Naive thymus-derived CD4-positive, alpha-beta T cell (primary cell): Measurements from ENCODE around the gene SORL1. TPM values are rescaled to one million over a fixed set of nuclear protein-coding genes. Genes with fewer than 3 reads are reported as not detected.

ENCODE experiments used
- ATAC-seq: fragments of 150-1000 bp; cut with Tn5 transposase; 2 replicates; pipeline ENCODE4 v1.10.0; 2021; ENCODE audit warnings: mild to moderate bottlenecking, moderate library complexity
- CTCF ChIA-PET: fragments of 350-600 bp; sonication (Branson Sonifier 250); formaldehyde crosslinking; loops from one replicate; lab custom pipeline; 2021; ENCODE audit warnings: antibody characterized with exemption; lab: Charles Lee
- POLR2A ChIA-PET: fragments of 350-600 bp; sonication (Branson Sonifier 250); formaldehyde crosslinking; loops from one replicate; lab custom pipeline; 2021; ENCODE audit warnings: antibody characterized with exemption, inconsistent platforms; lab: Charles Lee
- DNase-seq, 9 donors: peaks; one replicate each; pipeline versions ENCODE4 v3.0.0 to v3.0.0-alpha.2; 2020 to 2022; ENCODE audit warnings: mixed read lengths in 1 of 9
- H3K27ac ChIP-seq: one replicate; pipeline ENCODE4 v1.7.0; 2013; ENCODE audit warnings: mild to moderate bottlenecking, low read depth, low read length, moderate library complexity
- H3K27me3 ChIP-seq, 2 donors: one replicate each; pipeline ENCODE4 v1.7.0; 2013; ENCODE audit warnings: low read length in 2 of 2, mild to moderate bottlenecking in 2 of 2, moderate library complexity in 2 of 2; ENCODE audit not compliant: control insufficient read depth in 2 of 2, insufficient read depth in 2 of 2
- H3K36me3 ChIP-seq, 3 experiments: 1 replicate in 2 of 3; 2 replicates in 1 of 3; pipeline ENCODE4 v1.7.0; 2013; ENCODE audit warnings: low read length in 3 of 3, mild to moderate bottlenecking in 3 of 3, moderate library complexity in 1 of 3; ENCODE audit not compliant: insufficient read depth in 3 of 3, control insufficient read depth in 2 of 3
- H3K4me1 ChIP-seq, 2 donors: one replicate each; pipeline ENCODE4 v1.7.0; 2013; ENCODE audit warnings: low read length in 2 of 2, mild to moderate bottlenecking in 2 of 2, moderate library complexity in 1 of 2; ENCODE audit not compliant: control insufficient read depth in 2 of 2, insufficient read depth in 2 of 2
- H3K4me3 ChIP-seq: 2 replicates; pipeline ENCODE4 v1.7.0; 2013; ENCODE audit warnings: mild to moderate bottlenecking, low read length
- H3K9me3 ChIP-seq, 3 experiments: 1 replicate in 2 of 3; 2 replicates in 1 of 3; pipeline ENCODE4 v1.7.0; 2013; ENCODE audit warnings: low read length in 3 of 3; ENCODE audit not compliant: control insufficient read depth in 2 of 3
- H3K27ac Mint-ChIP-seq, 9 donors: one replicate each; pipeline ENCODE4 v1.8.0; 2020 to 2022; ENCODE audit warnings: mixed read lengths in 9 of 9, mild to moderate bottlenecking in 8 of 9, moderate library complexity in 5 of 9, inconsistent platforms in 2 of 9
- H3K27me3 Mint-ChIP-seq, 5 donors: one replicate each; pipeline ENCODE4 v1.8.0; 2021 to 2022; ENCODE audit warnings: mixed read lengths in 5 of 5, mild to moderate bottlenecking in 1 of 5
- H3K36me3 Mint-ChIP-seq, 5 donors: one replicate each; pipeline ENCODE4 v1.8.0; 2020 to 2022; ENCODE audit warnings: mixed read lengths in 5 of 5, mild to moderate bottlenecking in 3 of 5, inconsistent platforms in 1 of 5
- H3K4me1 Mint-ChIP-seq, 7 donors: one replicate each; pipeline ENCODE4 v1.8.0; 2020 to 2022; ENCODE audit warnings: mixed read lengths in 7 of 7, mild to moderate bottlenecking in 3 of 7, inconsistent platforms in 1 of 7
- H3K4me3 Mint-ChIP-seq, 10 donors: one replicate each; pipeline ENCODE4 v1.8.0; 2020 to 2022; ENCODE audit warnings: mild to moderate bottlenecking in 10 of 10, mixed read lengths in 10 of 10, moderate library complexity in 6 of 10, inconsistent platforms in 2 of 10
- H3K9me3 Mint-ChIP-seq, 11 donors: one replicate each; pipeline ENCODE4 v1.8.0; 2020 to 2022; ENCODE audit warnings: mixed read lengths in 11 of 11, mild to moderate bottlenecking in 4 of 11, inconsistent platforms in 1 of 11, moderate library complexity in 1 of 11
- intact Hi-C, 2 donors: fragments of 100-400 bp; cut with micrococcal nuclease; formaldehyde crosslinking; loops; one replicate each; pipeline ENCODE4 v1.15.1; 2023
- polyA plus RNA-seq, 2 donors: library from polyadenylated mRNA; unstranded; fragments of 300-500 nt; fragmentation: Illumina TruSeq; gene quantifications; one replicate each; pipeline ENCODE4 v1.2.3, GENCODE V29; 2021
- total RNA-seq, 6 experiments: library from RNA in 5 of 6; stranded (reverse) in 5 of 6; gene quantifications; 1 replicate in 5 of 6; 2 replicates in 1 of 6; pipeline ENCODE4 v1.2.3 and lab custom pipeline; 2021 to 2026

SORL1 gene
- total and polyA plus RNA-seq, 7 experiments from 2014 or later, result 165 to 555 (median 321) TPM

GRCh38 chr11:121485216-121485615 is 33.1 kb downstream of the SORL1 start:
- intact Hi-C loops, result no loop called here
- peaks cover 0 to 1% (median 0%) of the 10 kb centered on the region in 11 donors for H3K9me3 Mint-ChIP-seq
- peaks cover 26 to 61% (median 47%) of the 10 kb centered on the region in 5 donors for H3K36me3 Mint-ChIP-seq
- no peaks in the 10 kb centered on the region for H3K27me3 Mint-ChIP-seq
- DNase-seq (no peak), ATAC-seq (peak; percentile 12)
- Histone ChIP-seq H3K9me3 (no peaks in the 10 kb centered on the region), H3K27me3 (no peaks in the 10 kb centered on the region), H3K4me3 (no peak overlapping the region), H3K4me1 (peaks cover 22 to 35% of the 10 kb centered on the region in 2 donors), H3K36me3 (peaks cover 4 to 61% (median 12%) of the 10 kb centered on the region in 3 experiments), H3K27ac (no peak overlapping the region)
- H3K27ac Mint-ChIP-seq, result peak overlapping the region in 8 of 9 donors; percentile 46 to 97 (median 86)
- H3K4me3 Mint-ChIP-seq, result peak overlapping the region in 3 of 10 donors; percentile 1 to 15 (median 8)
- POLR2A ChIA-PET, result interaction anchor here (0.6 to 7.9 kb wide), 5 partner anchors 9 to 220 kb away, joined by 3 to 77 read pairs (median 3); partner anchors contain the start of genes SORL1 and SORL1-AS1
- peaks cover 61 to 90% (median 81%) of the 10 kb centered on the region in 7 donors for H3K4me1 Mint-ChIP-seq
- CTCF ChIA-PET, result interaction anchor here (1.3 kb wide), 1 partner anchor 9 kb away, joined by 4 read pairs; no protein-coding TSS in a partner anchor

- CTCF ChIA-PET, result no interaction called here
- Mint-ChIP-seq H3K9me3 (peaks cover 0 to 1% (median 0%) of the 10 kb centered on the region in 11 donors), H3K36me3 (peaks cover 27 to 63% (median 54%) of the 10 kb centered on the region in 5 donors), H3K27ac (peak overlapping the region in 8 of 9 donors; percentile 33 to 94 (median 72)), H3K4me1 (peaks cover 59 to 92% (median 83%) of the 10 kb centered on the region in 7 donors), H3K4me3 (peak overlapping the region in 1 of 10 donors; percentile 25), H3K27me3 (no peaks in the 10 kb centered on the region)
- H3K9me3 ChIP-seq, result no peaks in the 10 kb centered on the region
- POLR2A ChIA-PET, result interaction anchor here (0.6 to 7.9 kb wide), 5 partner anchors 8 to 69 kb away, joined by 3 to 77 read pairs (median 3); partner anchors contain the start of genes SORL1 and SORL1-AS1
- intact Hi-C loops, result no loop called here
- no peak overlapping the region for H3K4me3 ChIP-seq
- no peak for DNase-seq
- peaks cover 8 to 66% (median 17%) of the 10 kb centered on the region in 3 experiments for H3K36me3 ChIP-seq
- peaks cover 22 to 31% of the 10 kb centered on the region in 2 donors for H3K4me1 ChIP-seq
- no peak for ATAC-seq
- H3K27me3 ChIP-seq, result no peaks in the 10 kb centered on the region
- H3K27ac ChIP-seq, result no peak overlapping the region
Measured at GRCh38 chr11:121486054-121486453, 33.9 kb downstream of the SORL1 start.

GRCh38 chr11:121487191-121487590 is 35.1 kb downstream of the SORL1 start:
- peaks cover 27 to 71% (median 55%) of the 10 kb centered on the region in 5 donors for H3K36me3 Mint-ChIP-seq

GRCh38 chr11:121488170-121488569 is 36.1 kb downstream of the SORL1 start:
- Histone ChIP-seq H3K4me1 (peaks cover 7 to 20% of the 10 kb centered on the region in 2 donors), H3K27ac (peak overlapping the region; percentile 15), H3K4me3 (no peak overlapping the region), H3K9me3 (no peaks in the 10 kb centered on the region), H3K27me3 (no peaks in the 10 kb centered on the region), H3K36me3 (peaks cover 8 to 70% (median 24%) of the 10 kb centered on the region in 3 experiments)
- no peak overlapping the region for H3K4me3 Mint-ChIP-seq
- ATAC-seq (no peak), DNase-seq (no peak)
- peaks cover 0 to 1% (median 0%) of the 10 kb centered on the region in 11 donors for H3K9me3 Mint-ChIP-seq
- POLR2A ChIA-PET, result interaction anchor here (0.8 kb wide), 1 partner anchor 34 kb away, joined by 3 read pairs; no protein-coding TSS in a partner anchor
- intact Hi-C loops, result no loop called here
- peaks cover 46 to 83% (median 74%) of the 10 kb centered on the region in 7 donors for H3K4me1 Mint-ChIP-seq
- CTCF ChIA-PET, result no interaction called here
- no peaks in the 10 kb centered on the region for H3K27me3 Mint-ChIP-seq
- peak overlapping the region in 8 of 9 donors; percentile 8 to 88 (median 76) for H3K27ac Mint-ChIP-seq
- peaks cover 27 to 71% (median 55%) of the 10 kb centered on the region in 5 donors for H3K36me3 Mint-ChIP-seq

More at GRCh38 chr11:121487191-121487590, 35.1 kb downstream of the SORL1 start:
- Mint-ChIP-seq H3K4me1 (peaks cover 55 to 89% (median 81%) of the 10 kb centered on the region in 7 donors), H3K4me3 (peak overlapping the region in 1 of 10 donors; percentile 5), H3K9me3 (peaks cover 0 to 1% (median 0%) of the 10 kb centered on the region in 11 donors), H3K27ac (peak overlapping the region in 6 of 9 donors; percentile 49 to 88 (median 72)), H3K27me3 (no peaks in the 10 kb centered on the region)
- ChIA-PET POLR2A (interaction anchor here (0.8 to 1.4 kb wide), 2 partner anchors 33 to 38 kb away, joined by 3 to 5 read pairs; no protein-coding TSS in a partner anchor), CTCF (interaction anchor here (1.0 kb wide), 1 partner anchor 167 kb away, joined by 3 read pairs; no protein-coding TSS in a partner anchor)
- Histone ChIP-seq H3K27ac (peak overlapping the region; percentile 31), H3K36me3 (peaks cover 8 to 70% (median 24%) of the 10 kb centered on the region in 3 experiments), H3K4me3 (no peak overlapping the region), H3K27me3 (no peaks in the 10 kb centered on the region), H3K9me3 (no peaks in the 10 kb centered on the region), H3K4me1 (peaks cover 17 to 27% of the 10 kb centered on the region in 2 donors)
- intact Hi-C loops, result no loop called here
- ATAC-seq (no peak), DNase-seq (no peak)

- Mint-ChIP-seq H3K27ac (peak overlapping the region in 8 of 9 donors; percentile 17 to 88 (median 76)), H3K4me1 (peaks cover 46 to 83% (median 74%) of the 10 kb centered on the region in 7 donors), H3K27me3 (no peaks in the 10 kb centered on the region), H3K9me3 (peaks cover 0 to 1% (median 0%) of the 10 kb centered on the region in 11 donors), H3K36me3 (peaks cover 27 to 73% (median 57%) of the 10 kb centered on the region in 5 donors), H3K4me3 (no peak overlapping the region)
- no peaks in the 10 kb centered on the region for H3K9me3 ChIP-seq
- DNase-seq (no peak), ATAC-seq (no peak)
- peaks cover 8 to 70% (median 24%) of the 10 kb centered on the region in 3 experiments for H3K36me3 ChIP-seq
- no peak overlapping the region for H3K27ac ChIP-seq
- ChIA-PET CTCF (no interaction called here), POLR2A (interaction anchor here (0.6 kb wide), 1 partner anchor 21 kb away, joined by 3 read pairs; no protein-coding TSS in a partner anchor)
- intact Hi-C loops, result no loop called here
- no peak overlapping the region for H3K4me3 ChIP-seq
- no peaks in the 10 kb centered on the region for H3K27me3 ChIP-seq
- peaks cover 4 to 15% of the 10 kb centered on the region in 2 donors for H3K4me1 ChIP-seq
Measured at GRCh38 chr11:121488641-121489040, 36.5 kb downstream of the SORL1 start.

- CTCF ChIA-PET, result interaction anchor here (1.2 to 1.3 kb wide), 2 partner anchors 15 to 168 kb away, joined by 3 to 4 read pairs; no protein-coding TSS in a partner anchor
- DNase-seq (no peak), ATAC-seq (no peak)
- H3K4me1 Mint-ChIP-seq, result peaks cover 47 to 83% (median 74%) of the 10 kb centered on the region in 7 donors
- no peak overlapping the region for H3K4me3 ChIP-seq
- H3K27ac Mint-ChIP-seq, result peak overlapping the region in 7 of 9 donors; percentile 3 to 84 (median 41)
- H3K9me3 ChIP-seq, result no peaks in the 10 kb centered on the region
- no peak overlapping the region for H3K4me3 Mint-ChIP-seq
- no peaks in the 10 kb centered on the region for H3K27me3 ChIP-seq
- H3K27ac ChIP-seq, result no peak overlapping the region
- intact Hi-C loops, result loop anchor here in 1 of 2 donors (2.0 kb wide), 1 partner anchor 15 kb away; no protein-coding TSS in a partner anchor
- H3K4me1 ChIP-seq, result peaks cover 12 to 13% of the 10 kb centered on the region in 2 donors
- no peaks in the 10 kb centered on the region for H3K27me3 Mint-ChIP-seq
- POLR2A ChIA-PET, result interaction anchor here (1.1 kb wide), 1 partner anchor 39 kb away, joined by 3 read pairs; no protein-coding TSS in a partner anchor
- H3K36me3 Mint-ChIP-seq, result peaks cover 21 to 67% (median 54%) of the 10 kb centered on the region in 5 donors
- H3K9me3 Mint-ChIP-seq, result no peaks in the 10 kb centered on the region
- peaks cover 8 to 62% (median 24%) of the 10 kb centered on the region in 3 experiments for H3K36me3 ChIP-seq
Measured at GRCh38 chr11:121489823-121490222, 37.7 kb downstream of the SORL1 start.
